Renal cortical epithelial cell (primary cell): ENCODE data around the gene YEATS2. TPM values are rescaled to one million over a fixed set of nuclear protein-coding genes. Genes with fewer than 3 reads are reported as not detected.

Experiments
- DNase-seq: peaks from one replicate; pipeline ENCODE4 v3.0.0-alpha.2; 2011; ENCODE audit warnings: low read depth
- total RNA-seq: library from RNA; depleted of rRNA; stranded (reverse); fragments of >200 nt; gene quantifications from 2 replicates; pipeline ENCODE4 v1.2.3, GENCODE V29; 2014

Gene YEATS2
- total RNA-seq, 1 donor from 2014 or later = 43.9 TPM

DNA sequence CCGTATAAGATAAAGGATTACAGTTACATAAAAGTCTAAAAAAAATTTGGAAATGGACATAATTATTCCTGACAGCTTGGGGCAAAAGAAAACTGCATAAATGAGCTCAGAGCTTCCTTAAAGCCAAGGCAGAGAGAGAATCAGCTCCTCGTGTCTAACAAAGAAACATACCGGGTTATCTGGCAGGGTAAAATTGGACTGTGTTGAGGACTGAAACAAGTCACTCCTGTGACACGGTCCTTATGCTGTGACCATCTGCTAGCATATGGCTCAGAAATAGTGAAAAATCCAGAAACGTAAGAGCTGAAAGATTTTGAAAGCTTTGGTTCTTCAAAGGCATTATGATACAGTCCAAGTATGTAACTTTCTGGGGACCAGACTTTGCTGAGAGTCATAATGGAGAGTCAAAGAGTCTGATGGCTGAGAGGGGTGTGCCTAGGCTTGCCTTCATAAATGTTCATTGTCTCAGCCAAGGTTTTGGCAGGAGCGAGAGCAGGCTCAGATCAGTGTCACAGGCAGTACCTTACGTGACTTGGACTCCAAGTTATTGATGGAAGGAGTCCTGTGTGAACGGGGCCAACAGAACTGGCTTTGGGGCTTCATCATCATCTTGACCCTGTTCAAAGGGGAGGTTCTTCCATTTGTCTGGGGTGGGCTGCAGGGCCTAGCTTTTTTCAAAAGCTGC is 115.3 kb downstream of the YEATS2 start:
- no peak for DNase-seq

- no peak for DNase-seq
Measured at GRCh38 chr3:183814240-183814639, 116.6 kb downstream of the YEATS2 start.

DNA sequence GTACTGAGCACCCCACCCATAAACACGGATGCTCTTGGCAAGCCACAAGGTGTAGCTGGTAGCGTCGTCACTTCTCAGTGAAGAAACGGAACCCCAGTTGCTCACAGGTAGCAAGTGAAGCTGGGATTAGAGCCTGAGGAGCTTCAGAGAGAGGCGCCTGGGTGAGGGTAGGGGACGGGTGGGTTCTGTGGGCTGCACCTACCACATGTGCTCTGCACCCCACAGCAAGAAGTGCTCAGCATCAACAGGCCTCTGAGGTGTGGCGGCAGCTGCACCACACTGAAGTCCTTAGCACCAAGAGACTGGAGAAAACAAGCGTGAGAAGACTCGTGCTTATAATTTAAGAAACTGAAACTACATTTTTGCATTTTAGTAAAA is 118.0 kb downstream of the YEATS2 start:
- no peak for DNase-seq

GRCh38 chr3:183815951-183816475 is 118.4 kb downstream of the YEATS2 start:
- no peak for DNase-seq

- DNase-seq = peak; percentile 4
Measured at GRCh38 chr3:183816681-183817510, 119.3 kb downstream of the YEATS2 start.

DNA sequence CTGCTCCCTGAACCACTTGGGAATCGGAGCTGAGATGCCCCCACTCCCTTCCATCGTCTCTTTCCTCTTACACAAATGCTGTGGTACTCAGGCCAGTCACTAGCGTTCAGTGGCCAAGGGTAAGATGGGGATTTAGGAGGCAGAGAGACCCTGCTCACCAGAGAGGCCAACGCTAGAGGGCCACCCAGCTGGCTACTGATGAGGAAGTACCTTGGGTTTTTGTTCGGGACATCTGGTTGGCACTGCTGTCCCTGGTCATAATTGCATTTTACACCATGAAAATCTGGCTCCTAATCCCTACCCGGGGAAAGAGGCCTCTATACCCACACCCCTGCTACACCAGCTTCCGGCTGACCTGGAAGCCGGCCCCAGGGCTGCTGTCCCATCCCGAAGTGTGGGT is 120.0 kb downstream of the YEATS2 start:
- no peak for DNase-seq

DNA sequence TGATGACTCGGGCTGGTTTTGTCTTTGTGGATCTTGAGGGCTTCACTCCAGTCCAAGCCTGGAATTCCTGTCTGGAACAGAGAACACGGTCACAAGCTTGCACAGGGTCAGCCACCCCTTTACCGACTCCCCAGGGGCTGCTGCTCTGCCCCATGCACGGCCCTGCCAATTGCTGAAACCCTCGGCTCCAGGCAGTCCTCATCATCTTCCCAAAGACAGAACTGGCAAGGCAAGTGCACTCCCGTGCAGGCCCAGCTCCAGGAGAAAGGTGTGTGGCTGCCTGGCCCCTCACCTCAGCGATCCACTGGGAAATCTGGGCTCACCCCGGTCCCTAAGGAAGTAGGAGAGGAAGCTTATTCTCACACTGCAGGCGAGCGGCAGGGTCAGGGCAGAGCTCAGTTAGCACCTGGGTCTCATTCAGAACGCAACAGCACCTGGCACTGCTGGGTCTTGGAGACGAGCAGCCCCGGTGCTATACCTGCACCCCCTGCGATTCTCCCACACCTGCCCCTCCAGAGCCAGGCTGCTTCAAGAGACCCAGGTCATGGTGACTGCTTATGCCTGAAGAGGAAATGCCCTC is 120.5 kb downstream of the YEATS2 start:
- no peak for DNase-seq

GRCh38 chr3:183818706-183819624 is 121.4 kb downstream of the YEATS2 start:
- no peak for DNase-seq

GRCh38 chr3:183819831-183820230 is 122.2 kb downstream of the YEATS2 start:
- no peak for DNase-seq

DNA sequence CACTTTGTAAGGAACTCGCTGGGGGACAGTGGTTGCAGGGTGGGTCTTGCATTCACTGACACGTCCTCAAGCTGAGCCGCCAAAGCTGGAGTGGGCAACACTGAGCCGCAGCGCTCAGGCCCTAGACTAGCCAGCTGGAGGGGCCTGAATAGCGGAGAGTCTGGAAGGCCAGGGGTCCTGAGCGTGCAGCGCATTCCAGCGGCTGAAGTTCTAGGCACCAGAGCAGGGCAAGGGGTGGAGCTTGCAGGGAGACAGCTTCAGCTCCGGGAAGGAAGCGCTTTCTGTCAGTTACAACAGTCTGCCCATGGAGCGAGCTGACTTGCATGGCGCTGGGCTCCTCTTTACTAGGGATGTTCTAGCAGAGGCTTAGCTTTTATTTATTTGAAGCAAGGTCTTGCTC is 125.0 kb downstream of the YEATS2 start:
- DNase-seq = no peak

DNA sequence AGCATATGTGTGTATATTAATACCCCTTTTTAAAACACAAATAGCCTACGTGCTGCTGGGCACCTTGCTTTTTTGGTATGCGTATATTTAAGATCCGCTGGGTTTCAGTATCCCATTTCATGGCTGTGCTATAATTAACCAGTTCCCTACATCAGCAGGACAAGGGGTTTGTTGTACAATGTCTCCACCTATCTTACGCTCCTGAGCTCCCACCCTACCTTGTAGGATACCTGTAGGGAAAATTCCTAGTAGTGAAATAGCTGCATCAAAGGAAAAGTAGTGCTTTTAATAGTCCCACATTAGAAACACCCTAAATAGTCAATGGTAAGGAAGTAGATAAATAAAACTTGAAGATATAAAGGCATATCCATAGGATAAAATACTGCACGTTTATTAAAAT is 126.4 kb downstream of the YEATS2 start:
- DNase-seq = no peak

DNA sequence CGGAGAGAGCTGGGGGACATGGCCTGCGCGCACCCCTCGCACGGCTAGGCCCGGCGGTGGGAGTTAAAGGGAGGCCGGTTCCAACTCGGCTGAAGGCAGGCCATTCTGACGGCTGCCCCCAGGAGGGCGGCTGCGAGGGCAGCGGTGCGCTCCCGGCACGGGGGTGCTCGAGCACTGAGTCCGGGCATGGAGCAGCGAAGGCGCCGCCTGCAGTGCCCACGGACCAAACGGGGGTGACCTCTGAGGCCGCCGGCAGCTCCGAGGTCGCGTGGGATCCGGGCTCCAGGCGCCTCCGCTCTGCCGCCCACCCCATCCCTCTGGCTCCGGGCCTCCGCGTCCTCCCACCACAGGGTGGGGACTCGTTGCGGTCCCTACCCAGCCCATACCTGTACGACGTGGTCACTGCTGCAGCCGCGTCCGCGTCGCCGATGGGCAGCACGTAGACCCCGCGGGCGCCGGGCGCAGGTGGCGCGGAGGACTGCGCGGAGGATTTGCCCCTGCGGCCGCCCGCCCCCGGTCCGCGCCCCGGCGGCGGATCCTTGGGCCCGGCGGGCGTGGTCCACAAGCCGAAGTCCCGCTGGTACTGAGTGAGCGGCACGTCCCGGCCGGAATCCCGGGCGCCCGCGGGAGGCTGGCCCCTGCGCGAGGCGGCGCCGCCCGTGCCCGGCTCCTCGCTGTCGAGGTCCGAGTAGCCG is 127.3 kb downstream of the YEATS2 start:
- no peak for DNase-seq

DNA sequence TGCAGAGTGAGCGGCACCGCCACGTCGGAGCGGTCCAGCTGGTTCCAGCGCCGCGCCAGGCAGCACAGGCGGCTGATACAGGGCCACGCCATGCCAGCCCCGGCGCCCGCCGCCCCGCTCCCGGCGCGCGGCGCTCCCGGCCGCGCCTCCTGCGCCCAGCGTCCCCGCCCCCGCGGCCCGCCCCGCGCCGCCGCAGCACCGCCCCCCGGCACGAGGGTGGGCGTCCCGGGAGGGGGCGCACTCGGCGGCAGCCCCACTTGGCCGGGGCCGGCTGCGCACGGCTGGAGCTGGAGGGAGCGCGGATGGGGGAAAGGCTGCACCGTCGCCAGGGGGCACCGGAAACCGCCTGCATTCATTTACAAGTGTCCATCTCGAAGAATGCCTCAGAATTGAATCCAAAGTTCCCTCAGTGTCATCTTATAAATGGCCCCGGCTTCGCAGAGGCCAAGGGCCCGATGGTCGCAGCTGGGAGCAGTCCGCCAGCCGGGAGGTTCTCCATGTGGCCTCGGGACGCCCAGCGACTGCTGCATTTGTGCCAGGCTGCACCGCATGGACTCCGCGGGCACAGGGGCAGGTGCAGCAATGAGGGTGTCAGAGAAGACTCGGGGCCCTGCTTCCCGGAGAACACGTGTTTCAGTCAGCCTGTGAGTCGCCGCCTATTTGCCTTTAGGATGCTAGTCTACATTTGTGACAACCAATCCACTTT is 128.0 kb downstream of the YEATS2 start, which contains the start of gene MAP6D1:
Gene MAP6D1 (minus strand): TSS at position 122 of the 706 bp plus-strand sequence. CDS start 30 bp downstream, at position 92.
- DNase-seq = peak; percentile 21

DNA sequence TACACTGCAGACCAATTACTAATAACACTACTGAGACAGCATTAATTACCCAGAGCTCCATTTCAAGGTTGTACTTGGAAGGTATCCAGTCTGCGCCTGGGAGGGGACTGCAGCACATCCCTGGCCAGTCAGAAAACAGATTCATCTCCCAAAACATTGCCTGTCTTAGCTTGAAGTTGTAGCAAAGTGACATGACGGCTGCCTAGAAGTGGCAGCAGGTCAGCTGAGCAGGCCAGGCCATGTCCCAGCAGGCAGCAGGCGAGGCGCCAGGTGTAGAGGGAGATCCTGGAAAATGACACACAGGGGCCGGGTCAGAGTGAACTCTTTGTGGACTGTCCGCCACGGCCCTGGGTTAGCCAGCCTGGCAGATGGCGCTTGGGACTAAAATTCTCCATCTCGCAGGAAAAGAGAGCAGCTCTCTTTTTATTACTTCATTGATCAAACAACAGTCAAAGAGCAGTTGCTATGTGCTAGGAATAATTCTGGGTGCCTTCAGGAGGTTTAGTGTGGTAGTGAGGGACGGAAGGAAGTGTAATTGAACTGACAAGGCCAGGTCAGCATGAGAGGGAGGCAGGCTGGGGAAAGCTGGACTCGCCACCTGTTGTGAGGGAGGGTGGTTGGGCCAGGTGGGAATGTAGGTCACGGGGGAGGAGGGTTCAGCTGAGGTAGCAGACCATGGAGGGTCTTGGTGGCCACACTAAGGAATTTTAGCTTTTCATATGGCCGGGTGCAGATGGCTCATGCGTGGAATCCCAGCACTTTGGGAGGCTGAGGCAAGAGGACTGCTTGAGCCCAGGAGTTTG is 129.1 kb downstream of the YEATS2 start:
- no peak for DNase-seq

DNA sequence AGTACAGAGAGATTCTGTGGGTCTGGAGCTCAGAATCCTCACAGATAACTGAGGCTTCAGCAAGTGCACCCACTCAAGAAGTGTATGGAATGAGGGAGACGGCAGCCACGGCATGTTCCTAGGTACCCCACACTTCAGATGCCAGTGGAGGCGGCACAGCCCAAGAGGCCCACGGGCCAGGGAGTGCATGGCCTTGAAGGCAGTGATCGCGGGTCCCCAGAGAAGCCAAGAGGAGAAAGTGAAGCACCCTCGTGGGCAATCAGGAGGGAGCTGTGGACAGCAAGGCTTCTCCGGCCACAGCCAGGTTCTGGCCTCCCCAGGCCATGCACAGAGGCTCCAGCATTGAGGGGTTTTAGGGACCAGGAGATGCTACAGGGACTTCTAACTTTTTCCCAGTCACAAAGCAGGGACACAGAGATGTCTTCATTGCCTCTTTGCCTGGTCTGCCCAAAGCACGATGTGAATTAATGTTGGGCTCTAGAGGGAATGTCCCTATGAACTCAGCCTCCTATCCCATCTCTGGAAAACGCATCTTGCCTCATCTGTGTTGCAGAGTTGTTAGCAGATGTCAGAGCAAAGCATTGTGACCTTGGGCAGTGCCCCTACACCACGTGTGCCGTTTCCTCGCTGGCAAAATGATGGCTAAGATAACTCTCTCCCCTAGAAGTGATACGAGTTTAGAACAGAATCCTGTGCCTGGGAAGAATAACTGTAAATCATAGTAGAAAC is 130.4 kb downstream of the YEATS2 start:
- no peak for DNase-seq

GRCh38 chr3:183828538-183828870 is 130.9 kb downstream of the YEATS2 start:
- no peak for DNase-seq

DNA sequence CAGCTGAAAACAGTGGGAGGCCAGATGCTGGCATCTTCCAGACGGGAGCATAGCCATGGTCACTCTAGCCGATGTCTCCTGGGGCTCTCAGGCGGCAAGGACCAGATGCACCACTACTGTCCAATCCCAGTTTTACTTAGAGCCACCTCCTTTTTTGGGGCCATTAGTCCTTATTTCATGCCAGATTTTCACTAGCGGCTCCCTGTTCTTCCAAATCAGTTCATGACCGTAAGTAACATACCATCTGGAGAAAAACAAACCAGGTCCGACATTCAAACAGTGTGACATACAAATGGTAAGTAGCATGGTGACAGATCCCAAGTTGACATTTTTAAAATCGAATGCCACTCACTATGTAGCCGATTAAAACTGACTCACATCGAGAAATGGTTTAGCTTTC is 131.9 kb downstream of the YEATS2 start:
- DNase-seq = no peak

GRCh38 chr3:183830187-183830586 is 132.6 kb downstream of the YEATS2 start:
- no peak for DNase-seq

GRCh38 chr3:183833516-183833915 is 135.9 kb downstream of the YEATS2 start:
- DNase-seq = no peak
